Raji (cell line): Measurements from ENCODE around the gene PCDHB3.

ENCODE experiments used
- POLR2A ChIP-seq: IDR thresholded peaks from 2 replicates; pipeline ENCODE4 v1.6.1; 2011; ENCODE audit warnings: low read depth, low read length, control low read depth; ENCODE audit not compliant: insufficient read depth

PCDHB3 gene

GRCh38 chr5:141135030-141135717, 34.9 kb downstream of the PCDHB3 start, which contains the start of gene PCDHB5:
Gene PCDHB5, plus strand, starts transcription at chr5:141135206. Its CDS starts 229 bp downstream, at chr5:141135435.
- no peak for TF ChIP-seq POLR2A

- TF ChIP-seq POLR2A: no peak
These were observed 35.5 kb downstream of the PCDHB3 start for GRCh38 chr5:141135718-141136266.

GRCh38 chr5:141149812-141150211, 49.5 kb downstream of the PCDHB3 start, which contains the start of gene PCDHB6:
Gene PCDHB6, plus strand, starts transcription at chr5:141150057. Its CDS starts 201 bp downstream, at chr5:141150258.
- no peak for TF ChIP-seq POLR2A

GRCh38 chr5:141150224-141150992, 50.1 kb downstream of the PCDHB3 start:
- no peak for TF ChIP-seq POLR2A

- TF ChIP-seq POLR2A: no peak
These were observed 50.7 kb downstream of the PCDHB3 start for GRCh38 chr5:141150993-141151325.
